Measurements from ENCODE around the gene TSPAN17. TPM values are rescaled to one million over a fixed set of nuclear protein-coding genes. Genes with fewer than 3 reads are reported as not detected.

The TSPAN17 gene
- total RNA-seq, 1 donor from 2014 or later, result 49.8 TPM

DNA sequence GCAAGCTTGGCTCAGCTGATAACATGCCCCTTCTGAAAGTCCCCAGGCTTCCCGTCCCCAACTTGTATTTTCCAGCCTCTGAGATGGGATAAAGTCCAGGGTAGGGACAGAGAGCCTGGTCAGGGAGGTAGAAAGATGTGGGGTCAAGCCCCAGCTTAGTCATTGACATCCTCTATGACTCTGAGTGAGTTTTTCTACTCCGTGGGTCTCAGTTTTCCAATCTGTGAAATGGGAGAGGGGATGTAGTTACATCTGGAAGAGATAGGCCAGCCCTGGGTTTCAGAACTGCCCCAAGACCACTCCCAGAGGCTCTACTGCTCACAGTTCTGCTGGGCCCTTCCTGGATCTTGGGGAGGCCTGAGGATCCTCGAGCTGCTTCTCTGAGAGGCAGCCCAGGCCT lies 40.4 kb upstream of the TSPAN17 start:
- Mint-ChIP-seq H3K4me1 (ENCODE audit: low read depth) (peaks cover 9% of the 10 kb centered on the region), H3K27me3 (ENCODE audit: low read depth) (peaks cover 1% of the 10 kb centered on the region), H3K27ac (ENCODE audit: unreplicated experiment) (no peak overlapping the region), H3K36me3 (ENCODE audit: low read depth) (no peaks in the 10 kb centered on the region), H3K9me3 (ENCODE audit: low read depth) (no peaks in the 10 kb centered on the region), H3K4me3 (ENCODE audit: unreplicated experiment) (no peak overlapping the region)
- DNase-seq (ENCODE audit: low spot score), result no peak
- TF ChIP-seq, protein P1, sequence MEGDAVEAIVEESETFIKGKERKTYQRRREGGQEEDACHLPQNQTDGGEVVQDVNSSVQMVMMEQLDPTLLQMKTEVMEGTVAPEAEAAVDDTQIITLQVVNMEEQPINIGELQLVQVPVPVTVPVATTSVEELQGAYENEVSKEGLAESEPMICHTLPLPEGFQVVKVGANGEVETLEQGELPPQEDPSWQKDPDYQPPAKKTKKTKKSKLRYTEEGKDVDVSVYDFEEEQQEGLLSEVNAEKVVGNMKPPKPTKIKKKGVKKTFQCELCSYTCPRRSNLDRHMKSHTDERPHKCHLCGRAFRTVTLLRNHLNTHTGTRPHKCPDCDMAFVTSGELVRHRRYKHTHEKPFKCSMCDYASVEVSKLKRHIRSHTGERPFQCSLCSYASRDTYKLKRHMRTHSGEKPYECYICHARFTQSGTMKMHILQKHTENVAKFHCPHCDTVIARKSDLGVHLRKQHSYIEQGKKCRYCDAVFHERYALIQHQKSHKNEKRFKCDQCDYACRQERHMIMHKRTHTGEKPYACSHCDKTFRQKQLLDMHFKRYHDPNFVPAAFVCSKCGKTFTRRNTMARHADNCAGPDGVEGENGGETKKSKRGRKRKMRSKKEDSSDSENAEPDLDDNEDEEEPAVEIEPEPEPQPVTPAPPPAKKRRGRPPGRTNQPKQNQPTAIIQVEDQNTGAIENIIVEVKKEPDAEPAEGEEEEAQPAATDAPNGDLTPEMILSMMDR (IDR thresholded peaks at IDR 0.05), result no peak

DNA sequence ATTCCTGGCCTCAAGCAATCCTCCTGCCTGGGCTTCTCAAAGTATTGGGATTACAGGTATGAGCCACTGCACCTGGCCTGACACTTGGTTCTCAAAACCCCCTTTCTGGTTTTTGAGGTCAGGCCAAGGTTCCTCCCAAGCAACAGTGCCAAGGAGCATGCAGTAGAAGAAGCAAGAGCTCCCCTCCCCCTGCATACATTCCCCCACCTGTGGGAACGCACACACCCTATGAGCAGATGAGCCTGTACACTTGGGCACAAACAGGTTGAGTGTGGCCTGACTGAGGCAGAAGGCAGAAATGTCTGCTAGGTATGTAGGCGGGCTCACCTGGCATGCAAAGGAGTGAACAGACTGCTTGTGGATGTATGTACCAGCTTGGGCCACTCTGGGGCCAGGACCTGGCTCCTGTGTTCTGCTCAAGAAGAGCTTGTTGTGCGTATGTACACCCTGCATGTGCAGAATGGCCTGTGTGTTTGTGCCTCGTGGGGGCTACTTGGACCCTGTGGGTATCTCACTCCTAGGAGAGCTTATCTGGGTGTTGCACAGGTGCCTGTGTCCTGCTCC lies 39.1 kb upstream of the TSPAN17 start:
- TF ChIP-seq, protein P1 (IDR thresholded peaks at IDR 0.05), result no peak
- DNase-seq (ENCODE audit: low spot score), result no peak
- Mint-ChIP-seq H3K27ac (ENCODE audit: unreplicated experiment) (no peak overlapping the region), H3K4me1 (ENCODE audit: low read depth) (peaks cover 9% of the 10 kb centered on the region), H3K27me3 (ENCODE audit: low read depth) (peaks cover 3% of the 10 kb centered on the region), H3K36me3 (ENCODE audit: low read depth) (no peaks in the 10 kb centered on the region), H3K4me3 (ENCODE audit: unreplicated experiment) (peak overlapping the region; percentile 86), H3K9me3 (ENCODE audit: low read depth) (no peaks in the 10 kb centered on the region)

DNA sequence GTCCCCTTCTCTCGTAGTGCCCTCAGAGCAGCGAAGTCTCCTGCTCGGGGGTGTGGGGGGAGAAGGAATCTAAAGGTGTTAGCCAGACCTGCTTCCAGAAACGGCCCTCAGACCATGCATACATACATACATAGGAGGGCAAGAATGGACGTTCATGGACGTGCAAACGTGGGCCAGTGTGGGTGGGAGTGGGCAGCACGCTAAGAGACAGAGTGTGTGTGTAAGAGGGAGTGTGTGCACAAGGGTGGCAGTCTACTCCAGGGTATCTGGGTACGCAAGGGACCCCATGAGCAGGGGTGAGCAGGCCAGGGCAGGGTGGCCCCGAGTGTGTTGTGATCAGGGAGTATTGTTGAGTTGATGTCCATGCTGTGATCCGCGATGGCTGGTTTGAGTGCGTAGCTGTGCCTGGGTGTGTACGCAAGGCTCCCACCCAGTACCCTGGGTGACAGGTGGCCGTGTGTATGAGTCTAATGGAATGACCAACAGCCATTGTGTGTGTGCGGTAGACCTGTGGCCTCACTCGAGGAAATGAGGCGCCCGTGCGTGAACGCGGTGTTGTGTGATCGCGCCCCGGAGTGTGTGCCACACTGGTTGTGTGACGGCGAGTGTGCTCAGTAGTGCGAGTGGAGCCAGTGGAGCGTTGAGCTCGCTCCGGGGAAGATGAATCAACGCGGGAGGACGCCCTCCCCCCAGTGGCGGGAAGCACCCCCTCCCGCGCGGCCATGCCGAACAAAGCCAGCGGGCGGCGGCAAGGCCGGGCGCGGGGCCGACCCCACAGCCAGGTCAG lies 38.2 kb upstream of the TSPAN17 start:
- Mint-ChIP-seq H3K4me3 (ENCODE audit: unreplicated experiment) (peak overlapping the region; percentile 86), H3K27ac (ENCODE audit: unreplicated experiment) (peak overlapping the region; percentile 9), H3K9me3 (ENCODE audit: low read depth) (no peaks in the 10 kb centered on the region), H3K36me3 (ENCODE audit: low read depth) (no peaks in the 10 kb centered on the region), H3K27me3 (ENCODE audit: low read depth) (peaks cover 3% of the 10 kb centered on the region), H3K4me1 (ENCODE audit: low read depth) (peaks cover 14% of the 10 kb centered on the region)
- TF ChIP-seq, protein P1 (IDR thresholded peaks at IDR 0.05), result no peak
- no peak for DNase-seq (ENCODE audit: low spot score)

DNA sequence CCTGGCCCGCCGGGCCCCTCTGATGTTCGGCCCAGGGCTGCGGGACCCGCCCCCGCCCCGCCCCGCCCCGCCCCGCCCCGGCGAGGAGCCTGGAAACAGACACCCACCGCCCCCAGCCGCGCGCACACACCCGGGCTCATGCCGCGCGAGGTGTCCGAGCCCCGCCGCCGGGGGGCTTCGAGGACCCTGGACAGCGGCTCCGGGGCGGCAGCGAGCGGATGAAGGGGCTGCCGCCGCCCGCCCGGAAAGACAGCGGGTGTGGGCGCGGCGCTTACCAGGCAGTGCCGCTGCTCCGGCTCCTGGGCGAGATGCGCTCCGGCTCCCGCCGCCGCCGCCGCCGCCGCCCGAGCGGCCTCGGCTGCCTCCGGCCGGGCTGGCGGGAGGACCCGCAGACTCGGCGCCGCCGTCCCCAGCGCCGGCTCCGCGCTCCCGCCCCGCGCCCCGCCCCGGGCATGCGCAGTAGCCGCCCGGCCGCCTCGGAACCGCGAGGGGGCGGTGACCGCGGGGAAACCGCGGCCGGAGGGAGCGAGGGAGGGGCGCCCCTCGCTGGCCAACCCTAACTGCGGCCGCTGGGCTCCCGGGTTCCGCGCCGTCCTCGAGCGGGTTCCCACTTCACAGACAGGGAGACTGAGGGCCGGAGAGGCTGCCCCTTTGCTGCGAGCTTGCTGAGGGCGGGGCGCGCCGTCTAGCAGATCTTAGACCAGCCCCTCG lies 37.4 kb upstream of the TSPAN17 start, which contains the start of gene GPRIN1:
GPRIN1 (minus strand) TSS at position 433 of the 711 bp plus-strand sequence. CDS start 10,322 bp downstream, outside the sequence.
- Mint-ChIP-seq H3K9me3 (ENCODE audit: low read depth) (no peaks in the 10 kb centered on the region), H3K27me3 (ENCODE audit: low read depth) (peaks cover 3% of the 10 kb centered on the region), H3K4me3 (ENCODE audit: unreplicated experiment) (peak within 1 kb of the TSS; percentile 86), H3K27ac (ENCODE audit: unreplicated experiment) (peak within 1 kb of the TSS; percentile 9), H3K36me3 (ENCODE audit: low read depth) (no peaks in the 10 kb centered on the region), H3K4me1 (ENCODE audit: low read depth) (peaks cover 17% of the 10 kb centered on the region)
- DNase-seq (ENCODE audit: low spot score), result no peak
- TF ChIP-seq, protein P1 (IDR thresholded peaks at IDR 0.05), result peak; percentile 68

DNA sequence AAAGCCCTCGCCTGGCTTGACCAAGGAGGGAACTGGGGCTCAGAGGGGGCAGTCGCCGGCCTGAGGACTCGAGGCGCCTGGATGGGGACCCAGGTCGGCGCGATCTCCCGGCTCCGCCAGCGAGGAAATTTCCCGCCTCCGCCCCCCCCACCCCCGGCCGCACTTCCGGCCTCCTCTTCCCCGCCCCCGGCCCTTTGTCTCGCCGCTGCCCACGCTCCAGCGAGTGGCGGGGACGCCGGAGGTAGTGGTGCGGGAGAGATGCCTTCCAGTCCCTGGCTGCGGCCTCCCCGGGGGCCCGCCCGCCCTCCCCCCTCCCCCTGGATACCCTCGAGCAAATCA lies 36.9 kb upstream of the TSPAN17 start:
- Mint-ChIP-seq H3K4me1 (ENCODE audit: low read depth) (peaks cover 20% of the 10 kb centered on the region), H3K27ac (ENCODE audit: unreplicated experiment) (no peak overlapping the region), H3K4me3 (ENCODE audit: unreplicated experiment) (peak overlapping the region; percentile 54), H3K9me3 (ENCODE audit: low read depth) (no peaks in the 10 kb centered on the region), H3K27me3 (ENCODE audit: low read depth) (peaks cover 3% of the 10 kb centered on the region), H3K36me3 (ENCODE audit: low read depth) (no peaks in the 10 kb centered on the region)
- TF ChIP-seq, protein P1 (IDR thresholded peaks at IDR 0.05), result no peak
- DNase-seq (ENCODE audit: low spot score), result no peak
